Stimulated activated memory B cell treated with anti-CD40 and anti-IgM and Interleukin-4, amounts not matched to agents 10 μg/mL and 1 μg/mL and 100 μg/mL, for 72 hours (primary cell): ENCODE results near the gene RANBP10.

Experiments used
- ATAC-seq: fragments of 150-1000 bp; cut with Tn5 transposase; 2 replicates; pipeline ENCODE4 v1.10.0; 2021
- H3K27ac Mint-ChIP-seq: one replicate; pipeline ENCODE4 v1.8.0; 2022; ENCODE audit warnings: mild to moderate bottlenecking, mixed read lengths
- H3K27me3 Mint-ChIP-seq: one replicate; pipeline ENCODE4 v1.8.0; 2022; ENCODE audit warnings: mixed read lengths
- H3K36me3 Mint-ChIP-seq: one replicate; pipeline ENCODE4 v1.8.0; 2022; ENCODE audit warnings: mixed read lengths
- H3K4me1 Mint-ChIP-seq: one replicate; pipeline ENCODE4 v1.8.0; 2022; ENCODE audit warnings: mixed read lengths
- H3K4me3 Mint-ChIP-seq: one replicate; pipeline ENCODE4 v1.8.0; 2022; ENCODE audit warnings: mild to moderate bottlenecking, moderate library complexity, mixed read lengths
- H3K9me3 Mint-ChIP-seq: one replicate; pipeline ENCODE4 v1.8.0; 2022; ENCODE audit warnings: mixed read lengths

RANBP10 gene

DNA sequence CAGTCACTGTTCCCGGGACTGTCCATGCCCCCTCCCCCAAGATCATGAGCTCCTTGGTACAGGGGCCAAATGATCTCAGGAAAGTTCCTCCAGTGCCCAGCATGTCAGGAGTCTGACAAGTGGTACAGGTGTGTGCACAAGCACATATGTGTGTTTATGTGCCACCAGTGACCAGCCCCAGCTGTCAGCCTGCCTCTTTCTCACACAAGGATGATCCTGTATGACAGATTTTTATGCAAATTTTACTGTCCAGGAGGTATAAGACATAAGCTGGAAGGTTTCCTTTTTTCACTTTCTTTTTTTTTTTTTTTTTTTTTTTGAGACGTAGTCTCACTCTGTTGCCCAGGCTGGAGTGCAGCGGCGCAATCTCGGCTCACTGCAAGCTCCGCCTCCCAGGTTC lies 55.9 kb downstream of the RANBP10 start:
- Mint-ChIP-seq H3K9me3 (no peaks in the 10 kb centered on the region), H3K27me3 (no peaks in the 10 kb centered on the region), H3K36me3 (peaks cover 16% of the 10 kb centered on the region), H3K27ac (peak overlapping the region; percentile 62), H3K4me3 (no peak overlapping the region), H3K4me1 (peaks cover 25% of the 10 kb centered on the region)
- ATAC-seq = peak; percentile 56

DNA sequence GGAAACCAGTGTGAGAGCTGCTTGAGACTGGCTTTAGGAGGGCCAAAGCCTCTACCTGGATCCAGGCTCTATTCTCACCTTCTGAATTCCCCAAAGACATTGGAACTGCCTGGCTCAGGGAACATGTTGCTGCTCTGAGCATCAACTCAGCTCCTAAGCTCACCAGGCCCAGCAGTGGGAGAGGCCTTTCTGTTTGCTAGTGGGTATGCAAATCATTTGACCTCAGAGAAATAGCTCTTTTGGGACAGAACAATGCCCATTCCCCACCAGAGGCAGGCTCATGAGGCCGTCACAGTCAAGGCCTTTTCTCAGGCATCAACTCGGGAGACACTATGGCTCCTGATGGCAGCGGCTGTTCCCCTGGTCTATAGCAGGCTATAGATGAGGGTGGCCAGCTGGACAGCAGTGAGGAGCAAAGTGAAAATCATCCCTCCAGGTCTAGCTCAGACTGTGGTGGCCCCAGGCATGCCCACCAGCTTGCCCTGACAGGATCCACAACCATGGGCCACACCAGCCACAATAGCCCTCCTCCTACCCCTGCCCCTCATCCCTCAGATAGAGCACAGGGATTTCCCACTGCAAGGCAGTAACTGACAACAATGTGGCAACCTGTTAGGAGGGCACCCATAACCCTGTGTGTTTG lies 56.8 kb downstream of the RANBP10 start:
- H3K27me3 Mint-ChIP-seq = no peaks in the 10 kb centered on the region
- ATAC-seq = no peak
- H3K9me3 Mint-ChIP-seq = no peaks in the 10 kb centered on the region
- peaks cover 18% of the 10 kb centered on the region for H3K36me3 Mint-ChIP-seq
- H3K27ac Mint-ChIP-seq = peak overlapping the region; percentile 62
- H3K4me3 Mint-ChIP-seq = no peak overlapping the region
- H3K4me1 Mint-ChIP-seq = peaks cover 25% of the 10 kb centered on the region

DNA sequence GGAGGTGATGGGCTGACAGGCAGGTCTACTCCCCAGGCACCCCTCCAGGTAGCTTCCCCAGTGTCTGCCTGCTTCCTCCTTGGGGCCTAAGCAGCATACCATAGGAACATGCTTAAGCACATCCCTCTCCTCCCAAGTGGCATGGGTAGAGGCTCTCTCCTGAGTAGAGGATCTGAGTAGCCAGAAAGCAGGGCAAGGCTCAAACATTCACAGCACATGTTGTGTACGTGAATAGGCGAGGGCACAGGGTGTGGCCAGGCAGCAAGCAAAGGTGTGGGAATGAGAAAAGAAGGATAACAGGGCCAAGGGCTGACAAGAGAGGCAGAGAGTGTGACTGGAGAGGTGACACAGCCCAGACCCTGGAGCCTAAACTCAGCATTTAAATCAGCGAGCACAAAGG lies 57.5 kb downstream of the RANBP10 start:
- H3K27me3 Mint-ChIP-seq = no peaks in the 10 kb centered on the region
- no peak overlapping the region for H3K4me3 Mint-ChIP-seq
- no peak for ATAC-seq
- H3K27ac Mint-ChIP-seq = no peak overlapping the region
- peaks cover 25% of the 10 kb centered on the region for H3K4me1 Mint-ChIP-seq
- no peaks in the 10 kb centered on the region for H3K9me3 Mint-ChIP-seq
- H3K36me3 Mint-ChIP-seq = peaks cover 22% of the 10 kb centered on the region

DNA sequence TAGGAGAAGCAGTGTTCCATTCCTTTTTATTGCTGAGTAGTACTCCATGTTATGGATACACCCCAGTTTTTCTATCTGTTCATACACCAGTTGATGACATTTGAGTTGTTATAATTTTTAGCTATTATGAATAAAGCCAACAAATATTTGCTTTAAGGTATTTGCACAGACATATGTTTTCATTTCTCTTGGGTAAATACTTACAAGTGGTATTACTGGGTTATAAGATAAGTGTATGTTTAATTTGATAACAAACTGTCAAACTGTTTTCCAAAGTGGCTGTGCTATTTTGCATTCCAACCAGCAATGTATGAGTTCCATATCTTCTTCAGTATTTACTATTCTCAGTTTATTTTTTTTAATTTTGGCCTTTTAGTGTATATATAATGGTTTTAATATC lies 59.5 kb downstream of the RANBP10 start:
- H3K36me3 Mint-ChIP-seq = peaks cover 26% of the 10 kb centered on the region
- H3K4me3 Mint-ChIP-seq = no peak overlapping the region
- no peak overlapping the region for H3K27ac Mint-ChIP-seq
- ATAC-seq = no peak
- peaks cover 25% of the 10 kb centered on the region for H3K4me1 Mint-ChIP-seq
- no peaks in the 10 kb centered on the region for H3K9me3 Mint-ChIP-seq
- no peaks in the 10 kb centered on the region for H3K27me3 Mint-ChIP-seq

DNA sequence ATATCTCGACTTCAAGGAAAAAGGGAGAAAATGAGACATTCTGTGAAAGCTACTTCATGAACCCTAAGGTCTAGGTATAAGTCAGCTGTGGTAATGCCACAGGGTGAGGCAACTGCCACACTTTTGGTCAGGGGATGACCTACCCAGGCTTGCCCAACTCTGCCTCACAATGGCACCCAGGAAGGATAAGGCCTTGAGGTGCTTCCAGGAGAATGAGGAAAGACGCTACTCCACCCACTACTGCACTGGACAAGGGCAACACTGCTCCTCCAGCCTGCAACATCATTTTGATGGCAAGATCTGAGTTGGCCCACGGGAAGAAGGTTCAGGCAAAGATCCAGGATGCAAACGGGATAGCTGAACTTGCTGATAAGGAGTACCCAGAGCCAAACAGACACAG lies 65.2 kb downstream of the RANBP10 start:
- H3K27ac Mint-ChIP-seq = no peak overlapping the region

DNA sequence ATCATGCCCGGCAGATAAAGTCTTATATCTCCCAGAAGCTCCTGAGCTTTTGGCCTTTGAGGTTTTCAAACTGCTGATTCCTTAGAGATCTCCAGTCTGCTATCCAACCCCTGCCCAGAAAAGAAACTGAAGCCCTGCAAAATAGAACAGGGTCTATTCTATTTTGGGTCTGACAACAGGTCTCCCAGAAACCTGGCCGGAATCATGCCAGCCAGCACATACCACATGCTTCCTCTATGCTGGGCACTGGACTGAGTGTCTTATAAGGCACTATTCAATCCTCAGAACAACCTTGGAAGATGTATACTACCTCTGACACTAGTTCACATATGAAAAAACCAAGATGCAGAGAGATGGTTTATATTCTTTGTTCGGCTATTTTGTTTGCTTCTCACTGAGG lies 66.0 kb downstream of the RANBP10 start:
- Mint-ChIP-seq H3K9me3 (no peaks in the 10 kb centered on the region), H3K27me3 (no peaks in the 10 kb centered on the region), H3K4me1 (no peaks in the 10 kb centered on the region), H3K4me3 (no peak overlapping the region), H3K27ac (no peak overlapping the region), H3K36me3 (peaks cover 51% of the 10 kb centered on the region)
- ATAC-seq = no peak

More for the DNA sequence above, 65.2 kb downstream of the RANBP10 start:
- H3K9me3 Mint-ChIP-seq = no peaks in the 10 kb centered on the region
- ATAC-seq = no peak
- H3K36me3 Mint-ChIP-seq = peaks cover 45% of the 10 kb centered on the region
- H3K27me3 Mint-ChIP-seq = no peaks in the 10 kb centered on the region
- H3K4me1 Mint-ChIP-seq = no peaks in the 10 kb centered on the region
- no peak overlapping the region for H3K4me3 Mint-ChIP-seq

DNA sequence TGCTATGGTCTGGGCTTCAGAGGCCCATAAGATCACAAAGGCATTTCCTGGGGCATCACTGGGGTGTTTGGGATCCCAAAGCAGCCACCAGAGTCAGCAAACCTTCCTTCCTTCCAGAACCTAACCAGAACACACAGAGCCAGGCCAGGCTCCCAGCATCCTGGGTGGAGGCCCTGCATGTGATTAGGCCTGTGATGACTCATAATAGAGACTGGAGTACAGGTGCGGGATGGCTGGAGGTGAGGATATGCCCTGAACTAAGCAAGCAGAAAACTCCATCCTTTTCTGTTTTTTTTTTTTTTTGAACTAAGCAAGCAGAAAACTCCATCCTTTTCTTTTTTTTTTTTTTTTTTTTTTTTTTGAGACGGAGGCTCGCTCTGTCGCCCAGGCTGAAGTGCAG lies 69.5 kb downstream of the RANBP10 start:
- no peak overlapping the region for H3K27ac Mint-ChIP-seq
- no peaks in the 10 kb centered on the region for H3K27me3 Mint-ChIP-seq
- no peaks in the 10 kb centered on the region for H3K9me3 Mint-ChIP-seq
- no peak for ATAC-seq
- peaks cover 25% of the 10 kb centered on the region for H3K36me3 Mint-ChIP-seq
- no peaks in the 10 kb centered on the region for H3K4me1 Mint-ChIP-seq
- H3K4me3 Mint-ChIP-seq = no peak overlapping the region

DNA sequence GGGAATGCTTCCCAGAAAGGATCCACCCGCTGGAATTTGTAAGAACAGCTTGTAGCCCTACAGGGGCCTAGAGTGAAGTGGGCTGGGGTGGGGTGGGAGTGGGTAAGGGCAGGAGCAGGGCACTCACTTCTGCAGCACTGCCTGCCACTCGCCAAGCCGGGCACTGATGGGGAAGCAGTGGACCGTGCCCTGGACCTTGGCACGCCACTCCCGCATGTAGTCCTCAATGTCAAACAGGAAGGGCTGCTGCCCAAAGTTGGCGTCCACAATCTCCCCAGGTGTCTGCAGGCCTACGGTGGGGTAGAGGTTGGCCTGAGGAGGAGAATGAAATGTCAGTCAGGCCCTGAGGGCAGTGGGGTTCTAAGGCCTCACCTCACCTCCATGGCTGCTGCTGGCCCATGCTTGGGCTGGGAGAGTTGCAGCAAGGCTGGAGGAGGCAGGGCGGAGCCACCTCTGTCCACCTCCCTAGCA lies 71.6 kb downstream of the RANBP10 start:
- Mint-ChIP-seq H3K27me3 (no peaks in the 10 kb centered on the region), H3K36me3 (peaks cover 30% of the 10 kb centered on the region), H3K4me3 (no peak overlapping the region), H3K4me1 (no peaks in the 10 kb centered on the region), H3K27ac (no peak overlapping the region), H3K9me3 (no peaks in the 10 kb centered on the region)
- no peak for ATAC-seq

DNA sequence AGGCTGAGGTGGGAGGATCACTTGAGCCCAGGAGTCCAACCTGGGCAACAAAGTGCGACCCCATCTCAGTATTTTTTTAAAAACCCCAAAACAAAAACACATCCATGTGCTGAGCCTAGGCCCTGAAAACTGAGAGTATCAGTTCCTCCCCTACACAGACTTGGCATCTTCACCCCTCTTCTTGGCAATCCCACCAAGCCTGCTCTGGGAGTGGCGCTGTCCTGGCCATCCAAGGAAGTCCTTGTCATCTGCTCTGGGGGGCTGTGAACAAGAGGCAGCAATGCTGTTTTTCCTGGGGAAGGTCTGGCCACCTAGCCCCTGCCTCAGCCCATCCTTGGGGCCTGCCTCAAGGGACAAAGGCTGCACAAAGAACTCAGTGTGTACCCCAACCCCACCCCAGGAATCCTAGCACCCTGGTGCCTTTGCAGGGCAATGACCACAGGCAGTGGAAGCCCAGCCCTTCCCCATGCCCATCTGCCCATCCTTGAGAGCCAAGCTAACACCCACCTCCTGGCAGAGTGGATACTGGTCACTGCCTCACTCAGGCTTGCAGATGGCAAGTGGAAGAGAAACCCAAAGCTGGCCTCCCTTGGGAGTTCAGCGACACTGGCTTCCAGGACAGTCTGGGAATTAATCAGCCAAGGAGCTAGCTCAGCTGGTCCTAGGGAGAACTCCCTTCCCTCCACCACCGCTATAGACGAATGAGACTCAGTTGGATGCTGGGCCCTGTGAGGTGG lies 72.5 kb downstream of the RANBP10 start:
- no peaks in the 10 kb centered on the region for H3K27me3 Mint-ChIP-seq

DNA sequence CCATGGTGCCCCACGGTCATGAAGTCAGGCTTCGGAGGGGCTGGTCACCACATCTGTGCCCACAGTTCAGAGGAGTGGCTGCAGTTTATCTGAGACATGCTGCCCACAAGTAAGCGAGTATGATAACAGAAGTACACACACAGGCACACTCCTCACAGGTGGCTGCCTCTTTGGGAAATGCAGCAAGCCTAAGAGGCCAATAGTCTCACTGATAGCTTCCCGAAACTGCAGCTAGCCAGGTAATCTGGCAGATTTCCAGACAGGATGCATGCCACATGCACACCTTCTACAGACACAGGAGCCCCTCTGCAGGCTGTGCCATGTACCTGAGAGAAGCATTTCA lies 74.6 kb downstream of the RANBP10 start:
- Mint-ChIP-seq H3K9me3 (no peaks in the 10 kb centered on the region), H3K36me3 (peaks cover 57% of the 10 kb centered on the region), H3K4me3 (no peak overlapping the region), H3K4me1 (no peaks in the 10 kb centered on the region), H3K27me3 (no peaks in the 10 kb centered on the region), H3K27ac (no peak overlapping the region)
- no peak for ATAC-seq

More for the DNA sequence above, 72.5 kb downstream of the RANBP10 start:
- no peaks in the 10 kb centered on the region for H3K4me1 Mint-ChIP-seq
- ATAC-seq = no peak
- no peaks in the 10 kb centered on the region for H3K9me3 Mint-ChIP-seq
- H3K4me3 Mint-ChIP-seq = no peak overlapping the region
- no peak overlapping the region for H3K27ac Mint-ChIP-seq
- H3K36me3 Mint-ChIP-seq = peaks cover 38% of the 10 kb centered on the region

DNA sequence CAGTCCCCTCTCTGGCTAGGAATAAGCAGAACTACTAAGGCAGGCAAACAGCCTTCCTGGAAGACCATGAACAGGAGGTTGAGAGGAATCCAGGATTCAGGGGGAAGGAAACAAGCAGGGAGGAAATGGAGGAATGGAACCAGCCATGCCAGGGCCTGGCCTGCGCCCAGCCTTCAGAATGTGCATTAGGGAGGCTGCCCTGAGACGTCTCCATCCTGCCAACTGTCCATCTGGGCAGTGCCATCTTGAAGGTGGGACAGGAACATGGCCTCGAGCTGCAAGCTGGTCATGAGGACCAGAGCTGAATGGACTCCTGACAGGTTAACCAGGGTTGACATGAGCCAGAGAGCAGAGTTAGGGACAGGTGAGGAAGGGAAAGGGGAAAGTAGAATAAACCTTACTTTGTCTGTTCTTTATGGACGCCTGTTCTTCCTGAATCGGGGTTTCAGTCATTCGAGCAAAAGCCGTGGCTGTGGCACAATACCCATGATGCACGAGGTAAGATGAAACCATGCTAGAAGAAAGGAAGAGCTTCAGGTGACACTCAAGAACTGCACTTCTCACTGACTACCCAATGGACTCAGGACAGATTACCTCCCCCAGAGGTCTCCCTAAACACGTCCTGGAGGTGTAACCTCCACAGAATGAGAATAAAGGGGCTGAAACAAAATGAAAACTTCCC lies 75.1 kb downstream of the RANBP10 start:
- Mint-ChIP-seq H3K27me3 (no peaks in the 10 kb centered on the region), H3K9me3 (no peaks in the 10 kb centered on the region), H3K4me3 (no peak overlapping the region), H3K4me1 (no peaks in the 10 kb centered on the region), H3K36me3 (peaks cover 54% of the 10 kb centered on the region), H3K27ac (no peak overlapping the region)
- no peak for ATAC-seq

DNA sequence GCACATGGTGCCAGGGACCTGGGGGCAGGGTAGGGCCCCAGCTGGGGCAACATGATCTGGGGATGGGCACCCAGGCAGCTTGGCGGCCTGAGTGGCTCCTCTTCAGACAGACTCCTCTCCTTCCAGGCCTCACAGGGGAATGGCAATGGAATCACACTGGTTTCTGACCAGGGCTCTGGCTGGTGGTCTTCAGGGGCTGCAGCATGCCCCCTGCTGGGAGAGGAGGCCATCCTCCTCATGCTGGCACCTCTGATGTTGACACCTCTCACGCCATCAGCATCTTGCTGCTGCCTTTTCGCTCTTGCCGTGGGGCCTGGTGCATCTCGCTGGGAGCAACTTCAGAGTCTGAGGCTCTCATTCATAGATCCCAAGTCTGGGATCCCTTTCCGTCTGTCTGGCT lies 76.0 kb downstream of the RANBP10 start:
- Mint-ChIP-seq H3K4me1 (no peaks in the 10 kb centered on the region), H3K27me3 (no peaks in the 10 kb centered on the region), H3K36me3 (peaks cover 56% of the 10 kb centered on the region), H3K27ac (no peak overlapping the region), H3K4me3 (no peak overlapping the region), H3K9me3 (no peaks in the 10 kb centered on the region)
- ATAC-seq = no peak

DNA sequence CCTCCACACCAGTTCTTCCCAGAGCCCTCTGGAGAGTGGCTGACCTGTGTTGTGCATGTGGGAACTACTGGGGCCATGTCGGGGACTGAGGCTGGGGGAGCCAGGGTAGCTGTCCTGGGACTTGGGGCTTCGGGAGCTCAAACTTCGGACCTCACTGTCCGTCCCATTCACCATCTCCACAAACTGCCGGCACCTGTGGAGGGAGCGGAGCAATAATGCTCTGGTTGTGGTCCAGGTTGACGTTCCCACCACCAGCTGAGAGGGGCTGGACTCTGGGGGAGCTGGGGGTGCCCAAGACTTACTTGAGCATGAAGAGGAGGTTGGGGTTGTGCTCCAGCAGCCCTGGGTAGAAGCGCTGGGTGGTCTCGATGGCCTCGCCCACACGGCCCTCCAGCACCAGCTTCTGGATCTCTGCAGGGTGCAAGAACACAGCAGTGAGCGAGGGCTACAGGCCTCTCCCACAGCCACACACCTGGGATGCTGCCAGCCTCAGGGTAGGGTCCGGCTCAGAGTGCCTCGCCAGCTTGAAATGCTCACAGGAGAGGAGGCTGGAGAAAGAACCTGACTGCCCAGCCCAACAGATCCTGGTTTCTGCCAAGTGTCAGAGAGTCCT lies 76.6 kb downstream of the RANBP10 start:
- Mint-ChIP-seq H3K9me3 (no peaks in the 10 kb centered on the region), H3K27me3 (no peaks in the 10 kb centered on the region), H3K36me3 (peaks cover 62% of the 10 kb centered on the region), H3K4me1 (no peaks in the 10 kb centered on the region), H3K27ac (no peak overlapping the region), H3K4me3 (no peak overlapping the region)
- ATAC-seq = no peak

DNA sequence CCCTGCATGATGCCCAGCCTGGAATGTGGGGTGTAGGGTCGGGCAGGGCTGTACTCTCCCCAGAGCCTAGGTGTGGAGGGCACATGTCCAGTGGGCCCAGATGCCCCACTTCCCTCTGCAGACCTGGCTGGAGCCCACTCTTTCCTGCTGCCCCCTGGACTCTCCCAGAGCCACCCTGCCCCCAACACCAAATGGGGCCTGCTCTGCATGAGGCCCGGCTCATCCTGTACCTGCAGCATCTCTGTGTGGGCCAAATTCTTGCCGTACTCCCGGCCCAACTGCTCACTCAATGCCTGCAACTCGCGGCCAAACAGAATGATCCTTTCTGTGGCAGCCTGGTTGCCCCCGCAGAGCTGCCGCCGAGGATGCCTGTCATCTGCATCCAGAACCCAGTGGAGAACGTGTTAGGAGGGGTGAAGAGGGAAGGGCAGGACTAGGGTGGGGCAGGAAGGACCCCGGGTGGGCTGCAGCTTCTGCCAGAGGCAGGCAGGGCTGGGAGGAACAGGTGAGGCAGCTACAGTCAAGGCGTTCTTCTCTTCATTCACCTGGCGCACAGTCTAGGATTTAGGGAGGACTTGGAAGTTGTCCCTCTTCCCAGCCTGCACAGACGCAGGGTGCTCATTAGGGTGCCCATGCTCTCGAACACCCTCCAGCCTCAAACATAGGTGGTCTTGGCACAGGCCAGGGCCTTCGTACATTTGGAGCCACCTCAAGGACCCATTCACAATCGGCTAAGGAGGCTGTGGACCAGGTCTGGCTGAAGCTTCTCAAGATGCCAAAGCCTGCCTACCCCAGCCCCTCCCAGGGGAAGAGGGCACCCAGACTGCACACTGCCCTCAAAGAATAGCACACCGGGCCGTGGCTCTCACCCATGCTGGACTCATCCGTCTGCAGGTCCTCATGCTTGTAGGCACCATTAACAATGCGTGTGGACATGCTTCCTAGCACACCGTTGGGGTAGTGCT lies 78.6 kb downstream of the RANBP10 start:
- Mint-ChIP-seq H3K9me3 (no peaks in the 10 kb centered on the region), H3K27ac (no peak overlapping the region)

More for the DNA sequence above, 78.6 kb downstream of the RANBP10 start:
- Mint-ChIP-seq H3K36me3 (peaks cover 63% of the 10 kb centered on the region), H3K4me3 (no peak overlapping the region), H3K27me3 (no peaks in the 10 kb centered on the region), H3K4me1 (no peaks in the 10 kb centered on the region)
- ATAC-seq = no peak
